ENCODE results near the gene SPINK4. TPM values are rescaled to one million over a fixed set of nuclear protein-coding genes. Genes with fewer than 3 reads are reported as not detected.

The SPINK4 gene
- total RNA-seq, 2 experiments from 2014 or later = not detected

- H3K4me3 ChIP-seq (ENCODE audit: low read length) = no peak overlapping the region
- Mint-ChIP-seq H3K36me3 (ENCODE audit: low read depth) (peaks cover 83% of the 10 kb centered on the region), H3K27me3 (no peaks in the 10 kb centered on the region), H3K4me1 (ENCODE audit: low read depth) (peaks cover 82% of the 10 kb centered on the region), H3K9me3 (no peaks in the 10 kb centered on the region), H3K4me3 (no peak overlapping the region), H3K27ac (peak overlapping the region; percentile 99)
- no peak overlapping the region for H3K27ac ChIP-seq (ENCODE audit: low read depth in 1 of 2, low read length in 2 of 2)
- H3K27me3 ChIP-seq (ENCODE audit: control insufficient read depth in 1 of 2, insufficient read depth in 2 of 2, low read length in 2 of 2) = no peaks in the 10 kb centered on the region
- H3K4me1 ChIP-seq (ENCODE audit: insufficient read depth, low read length) = peaks cover 70% of the 10 kb centered on the region
- DNase-seq = no peak
- ChIA-PET POLR2A (no interaction called here), CTCF (no interaction called here)
- intact Hi-C loops (cut with DNase I, micrococcal nuclease) = no loop called here
- peaks cover 61% of the 10 kb centered on the region for H3K36me3 ChIP-seq (ENCODE audit: insufficient read depth, low read length)
- TF ChIP-seq CTCF (IDR thresholded peaks at IDR 0.05) = no peak
- no peak for ATAC-seq (ENCODE audit: poor library complexity)
- H3K9me3 ChIP-seq (ENCODE audit: control insufficient read depth in 1 of 2, insufficient read depth in 1 of 2, low read length in 2 of 2) = no peaks in the 10 kb centered on the region
These were observed 53.8 kb downstream of the SPINK4 start for GRCh38 chr9:33293782-33294181.

- intact Hi-C loops (cut with DNase I, micrococcal nuclease) = loop anchor here in 1 of 2 experiments (5.0 kb wide), 1 partner anchor 47 kb away; no protein-coding TSS in a partner anchor
These were observed 54.9 kb downstream of the SPINK4 start for GRCh38 chr9:33294670-33295432.

GRCh38 chr9:33295571-33295970 is 55.6 kb downstream of the SPINK4 start:
- Mint-ChIP-seq H3K4me3 (peak overlapping the region; percentile 4), H3K4me1 (ENCODE audit: low read depth) (peaks cover 90% of the 10 kb centered on the region), H3K36me3 (ENCODE audit: low read depth) (peaks cover 94% of the 10 kb centered on the region), H3K9me3 (no peaks in the 10 kb centered on the region), H3K27ac (no peak overlapping the region), H3K27me3 (no peaks in the 10 kb centered on the region)
- Histone ChIP-seq H3K27ac (ENCODE audit: low read depth in 1 of 2, low read length in 2 of 2) (no peak overlapping the region), H3K27me3 (ENCODE audit: control insufficient read depth in 1 of 2, insufficient read depth in 2 of 2, low read length in 2 of 2) (no peaks in the 10 kb centered on the region), H3K4me3 (ENCODE audit: low read length) (no peak overlapping the region), H3K4me1 (ENCODE audit: insufficient read depth, low read length) (peaks cover 63% of the 10 kb centered on the region), H3K36me3 (ENCODE audit: insufficient read depth, low read length) (peaks cover 79% of the 10 kb centered on the region), H3K9me3 (ENCODE audit: control insufficient read depth in 1 of 2, insufficient read depth in 1 of 2, low read length in 2 of 2) (no peaks in the 10 kb centered on the region)
- no peak for DNase-seq
- POLR2A ChIA-PET = interaction anchor here (2.1 kb wide), 1 partner anchor 9 kb away, joined by 4 read pairs; no protein-coding TSS in a partner anchor
- ATAC-seq (ENCODE audit: poor library complexity) = no peak
- CTCF ChIA-PET = interaction anchor here (3.2 kb wide), 1 partner anchor 9 kb away, joined by 17 read pairs; no protein-coding TSS in a partner anchor
- intact Hi-C loops (cut with DNase I, micrococcal nuclease) = loop anchor here in 1 of 2 experiments (5.0 kb wide), 1 partner anchor 47 kb away; no protein-coding TSS in a partner anchor
- TF ChIP-seq CTCF (IDR thresholded peaks at IDR 0.05) = no peak

More at GRCh38 chr9:33294670-33295432, 54.9 kb downstream of the SPINK4 start:
- TF ChIP-seq CTCF (IDR thresholded peaks at IDR 0.05) = no peak
- H3K36me3 Mint-ChIP-seq (ENCODE audit: low read depth) = peaks cover 93% of the 10 kb centered on the region
- Histone ChIP-seq H3K27ac (ENCODE audit: low read depth in 1 of 2, low read length in 2 of 2) (no peak overlapping the region), H3K27me3 (ENCODE audit: control insufficient read depth in 1 of 2, insufficient read depth in 2 of 2, low read length in 2 of 2) (no peaks in the 10 kb centered on the region), H3K36me3 (ENCODE audit: insufficient read depth, low read length) (peaks cover 72% of the 10 kb centered on the region), H3K4me3 (ENCODE audit: low read length) (no peak overlapping the region), H3K9me3 (ENCODE audit: control insufficient read depth in 1 of 2, insufficient read depth in 1 of 2, low read length in 2 of 2) (no peaks in the 10 kb centered on the region), H3K4me1 (ENCODE audit: insufficient read depth, low read length) (peaks cover 65% of the 10 kb centered on the region)
- H3K4me1 Mint-ChIP-seq (ENCODE audit: low read depth) = peaks cover 92% of the 10 kb centered on the region
- ChIA-PET POLR2A (no interaction called here), CTCF (no interaction called here)
- no peaks in the 10 kb centered on the region for H3K9me3 Mint-ChIP-seq
- no peaks in the 10 kb centered on the region for H3K27me3 Mint-ChIP-seq
- DNase-seq = no peak
- no peak for ATAC-seq (ENCODE audit: poor library complexity)
- peak overlapping the region; percentile 53 for H3K27ac Mint-ChIP-seq
- H3K4me3 Mint-ChIP-seq = no peak overlapping the region

Data from CD4-positive, alpha-beta T cell (primary cell).